A549 (cell line): Measurements from ENCODE around the gene HAAO. TPM values are rescaled to one million over a fixed set of nuclear protein-coding genes. Genes with fewer than 3 reads are reported as not detected.

Source experiments
- ATAC-seq, 2 experiments: fragments of 200-7000 bp in 1 of 2; fragments of >200 bp in 1 of 2; cut with Nextera tagmentation in 1 of 2; cut with Tn5 transposase in 1 of 2; 3 replicates each; pipeline versions ENCODE4 v1.8.0 to v1.9.1; 2018 to 2020; ENCODE audit warnings: mild to moderate bottlenecking in 1 of 2, moderate library complexity in 1 of 2
- CTCF ChIA-PET: fragments of 300-600 bp; sonication (Branson Sonifier 250); formaldehyde crosslinking; extraction: SDS; loops from one replicate; lab custom pipeline; 2021; ENCODE audit warnings: antibody characterized with exemption, inconsistent platforms; lab: Yijun Ruan, JAX
- POLR2A ChIA-PET: fragments of 350-600 bp; formaldehyde crosslinking; extraction: SDS; loops from one replicate; lab custom pipeline; 2021; ENCODE audit warnings: antibody characterized with exemption, inconsistent platforms; lab: Yijun Ruan, JAX
- DNase-seq, 2 experiments: peaks; one replicate each; pipeline versions ENCODE4 v3.0.0 to v3.0.0-alpha.2; 2011 to 2016; ENCODE audit warnings: low read depth in 1 of 2, low spot score in 1 of 2
- FAIRE-seq: peaks from 2 replicates; lab custom pipeline; 2011; peaks lifted over from hg19 to GRCh38; lab: Jason Lieb, UNC
- H3K27ac ChIP-seq, 2 experiments: fragments of >200 bp; sonication (Bioruptor Twin); formaldehyde crosslinking; 3 replicates each; pipeline ENCODE4 v1.5.1; 2016 to 2017
- H3K4me1 ChIP-seq: fragments of >200 bp; sonication (Bioruptor Twin); formaldehyde crosslinking; 3 replicates; pipeline ENCODE4 v1.6.1; 2016
- H3K4me2 ChIP-seq: fragments of >200 bp; sonication (Bioruptor Twin); formaldehyde crosslinking; 3 replicates; pipeline ENCODE4 v1.6.1; 2016
- H3K4me3 ChIP-seq: fragments of >200 bp; sonication (Bioruptor Twin); formaldehyde crosslinking; 3 replicates; pipeline ENCODE4 v1.5.1; 2016
- H3K9me3 ChIP-seq: fragments of >200 bp; sonication (Bioruptor Twin); formaldehyde crosslinking; 3 replicates; pipeline ENCODE4 v1.6.1; 2016
- ATOH8 ChIP-seq: fragments of 250-450 bp; sonication (Bioruptor Pico); IDR thresholded peaks from 2 replicates; pipeline ENCODE4 v1.5.0; 2020; ENCODE audit warnings: low read depth, mild to moderate bottlenecking, moderate library complexity
- CTCF ChIP-seq: fragments of >200 bp; sonication (Bioruptor Twin); formaldehyde crosslinking; IDR thresholded peaks from 3 replicates; pipeline ENCODE4 v1.5.1; 2016
- E2F6 ChIP-seq: IDR thresholded peaks from 2 replicates; pipeline ENCODE4 v1.6.1; 2012; ENCODE audit warnings: low read depth, borderline replicate concordance
- EHF ChIP-seq: fragments of 250-450 bp; sonication (Bioruptor Pico); IDR thresholded peaks from 2 replicates; pipeline ENCODE4 v1.5.0; 2020; ENCODE audit warnings: mild to moderate bottlenecking
- EHMT2 ChIP-seq: fragments of 200-600 bp; sonication (generic); IDR thresholded peaks from 2 replicates; pipeline ENCODE4 v1.6.1; 2016; ENCODE audit warnings: antibody characterized with exemption, low read depth, mild to moderate bottlenecking, moderate library complexity
- FOXS1 ChIP-seq: fragments of 250-450 bp; sonication (Bioruptor Pico); IDR thresholded peaks from 2 replicates; pipeline ENCODE4 v1.5.0; 2020; ENCODE audit warnings: mild to moderate bottlenecking, moderate library complexity
- HEYL ChIP-seq: fragments of 250-450 bp; sonication (Bioruptor Pico); IDR thresholded peaks from 2 replicates; pipeline ENCODE4 v1.8.0; 2021; ENCODE audit warnings: mild to moderate bottlenecking, moderate library complexity
- HMGXB4 ChIP-seq: fragments of 250-450 bp; sonication (Bioruptor Pico); IDR thresholded peaks from 2 replicates; pipeline ENCODE4 v1.5.0; 2021; ENCODE audit warnings: mild to moderate bottlenecking, moderate library complexity, borderline replicate concordance
- HOXB13 ChIP-seq: fragments of 250-450 bp; sonication (Bioruptor Pico); IDR thresholded peaks from 2 replicates; pipeline ENCODE4 v1.5.0; 2020; ENCODE audit warnings: low read depth, mild to moderate bottlenecking, moderate library complexity
- HOXB5 ChIP-seq: fragments of 250-450 bp; sonication (Bioruptor Pico); IDR thresholded peaks from 2 replicates; pipeline ENCODE4 v1.5.0; 2020; ENCODE audit warnings: mild to moderate bottlenecking, moderate library complexity
- JUN ChIP-seq, 2 experiments: fragments of >200 bp; sonication (Bioruptor Twin); formaldehyde crosslinking; IDR thresholded peaks; 2 replicates in 1 of 2; 3 replicates in 1 of 2; pipeline ENCODE4 v1.6.1; 2016 to 2017
- MAFK ChIP-seq: fragments of 450-650 bp; IDR thresholded peaks from 2 replicates; pipeline ENCODE4 v1.6.1; 2014; ENCODE audit not compliant: partially characterized antibody
- NFE2L2 ChIP-seq: fragments of 150-350 bp; conservative IDR thresholded peaks from 2 replicates; pipeline ENCODE4 v1.6.1; 2014; ENCODE audit warnings: low read length
- NR3C1 ChIP-seq: fragments of >200 bp; sonication (Bioruptor Twin); formaldehyde crosslinking; IDR thresholded peaks from 3 replicates; pipeline ENCODE4 v1.6.1; 2017
- POLR2A ChIP-seq: IDR thresholded peaks from 2 replicates; pipeline ENCODE4 v1.6.1; 2012; ENCODE audit warnings: mild to moderate bottlenecking, low read length
- REST ChIP-seq: fragments of 200-600 bp; sonication (generic); IDR thresholded peaks from 2 replicates; pipeline ENCODE4 v1.6.1; 2016; ENCODE audit warnings: antibody characterized with exemption, mild to moderate bottlenecking, moderate library complexity
- RFX5 ChIP-seq: fragments of 450-650 bp; IDR thresholded peaks from 2 replicates; pipeline ENCODE4 v1.7.1; 2014; ENCODE audit warnings: antibody characterized with exemption, mild to moderate bottlenecking, moderate library complexity
- SMC3 ChIP-seq: fragments of >200 bp; sonication (Bioruptor Twin); formaldehyde crosslinking; IDR thresholded peaks from 3 replicates; pipeline ENCODE4 v1.6.1; 2018; ENCODE audit warnings: inconsistent platforms
- SREBF2 ChIP-seq: fragments of 450-650 bp; IDR thresholded peaks from 2 replicates; pipeline ENCODE4 v1.6.1; 2014; ENCODE audit warnings: mild to moderate bottlenecking, moderate library complexity
- TP53 ChIP-seq: fragments of 250-450 bp; sonication (Bioruptor Pico); IDR thresholded peaks from 2 replicates; pipeline ENCODE4 v1.5.0; 2021; ENCODE audit warnings: mild to moderate bottlenecking, moderate library complexity
- USF2 ChIP-seq: fragments of 450-650 bp; IDR thresholded peaks from 2 replicates; pipeline ENCODE4 v1.6.1; 2014; ENCODE audit warnings: antibody characterized with exemption
- ZNF302 ChIP-seq: fragments of 250-450 bp; sonication (Bioruptor Pico); IDR thresholded peaks from 2 replicates; pipeline ENCODE4 v1.9.0; 2021; ENCODE audit warnings: inconsistent platforms, mild to moderate bottlenecking, moderate library complexity
- WGBS: methylation state at CpG from one replicate; pipeline ENCODE4 v1.1.6; 2017; ENCODE audit errors: missing lambda C conversion rate; 5-methylcytosine and 5-hydroxymethylcytosine counted together
- polyA plus RNA-seq, 4 experiments: library from polyadenylated mRNA; depleted of rRNA in 3 of 4; stranded (reverse); fragments of >200 nt; fragmentation: RNase III in 1 of 4; extraction: RNeasy Plus Mini Kit Qiagen cat#74134 plus additional on column Dnase treatment in 1 of 4; gene quantifications; 2 replicates in 3 of 4; 3 replicates in 1 of 4; pipeline ENCODE4 v1.2.3, GENCODE V29; 2011 to 2017

The HAAO gene
- polyA plus RNA-seq, 2 of the 4 experiments (the other 2 are of a cell fraction), result not detected

- TF ChIP-seq HMGXB4 (CRISPR knock-in tag), result peak; percentile 99
- no peak for TF ChIP-seq RFX5
- TF ChIP-seq HOXB5 (CRISPR knock-in tag), result peak; percentile 79; the same call in 1 of the 2 replicates
- peak; percentile 67 for TF ChIP-seq E2F6
- TF ChIP-seq NFE2L2, result no peak
- no peak for TF ChIP-seq EHF (CRISPR knock-in tag)
- TF ChIP-seq HEYL (CRISPR knock-in tag), result no peak
- TF ChIP-seq SREBF2, result peak; percentile 98
- no peak for TF ChIP-seq MAFK
- no peak for TF ChIP-seq NR3C1
- peak; percentile 47 for TF ChIP-seq USF2
- no peak for TF ChIP-seq HOXB13 (CRISPR knock-in tag)
- peak; percentile 91 to 98; a peak in 4 of 5 replicates for TF ChIP-seq JUN (IDR thresholded peaks at IDR 0.05)
- TF ChIP-seq TP53 (CRISPR knock-in tag), result peak; percentile 51; the same call in 1 of the 2 replicates
- no peak for TF ChIP-seq ATOH8
- peak; percentile 30; the same call in 1 of the 2 replicates for TF ChIP-seq REST
- peak; percentile 87 for TF ChIP-seq POLR2A
- TF ChIP-seq FOXS1, result no peak
- TF ChIP-seq EHMT2, result no peak
- no peak for TF ChIP-seq ZNF302 (CRISPR knock-in tag)
Observed at GRCh38 chr2:42810121-42810970, 18.0 kb upstream of the HAAO start (continued).

- Histone ChIP-seq H3K4me2 (peak overlapping the region; percentile 78), H3K27ac (peak overlapping the region; percentile 88 to 92), H3K4me1 (peaks cover 10% of the 10 kb centered on the region), H3K9me3 (no peaks in the 10 kb centered on the region), H3K4me3 (peak overlapping the region; percentile 45)
- FAIRE-seq (no peak), DNase-seq (peak; percentile 80 to 87), ATAC-seq (peak; percentile 76 to 79)
- CTCF ChIA-PET, result interaction anchor here (0.7 to 5.7 kb wide), 12 partner anchors 9 to 731 kb away, joined by 3 to 56 read pairs (median 5); no protein-coding TSS in a partner anchor
- POLR2A ChIA-PET, result interaction anchor here (0.5 to 2.7 kb wide), 20 partner anchors 10 to 786 kb away, joined by 3 to 24 read pairs (median 4); partner anchors contain the start of genes THADA and ZFP36L2
- TF ChIP-seq CTCF, result peak; percentile 44
- peak; percentile 19; the same call in 1 of the 3 replicates for TF ChIP-seq SMC3
- no peak for TF ChIP-seq HEYL (CRISPR knock-in tag)
- WGBS, result 2% methylated on average over 6 of the region's 35 CpGs
Observed at GRCh38 chr2:42809819-42810120, 17.4 kb upstream of the HAAO start.
